Liver (tissue), 3 donors: Measurements from ENCODE around the gene TOP2A.
"Not testable (repeated sequence)": the region's sequence is repeated elsewhere in the genome, so short reads cannot be mapped to it uniquely, and the experiment has no call there.

ENCODE experiments used
- EGR1 ChIP-seq, 2 donors: IDR thresholded peaks; 2 replicates each; pipeline ENCODE4 v1.6.1; 2016 to 2018; ENCODE audit warnings: antibody characterized with exemption in 2 of 2, low read depth in 2 of 2
- HNF4G ChIP-seq: IDR thresholded peaks from 2 replicates; pipeline ENCODE4 v1.6.1; 2016; ENCODE audit warnings: antibody characterized with exemption
- JUND ChIP-seq, 2 donors: IDR thresholded peaks; 2 replicates each; pipeline ENCODE4 v1.6.1; 2016; ENCODE audit warnings: antibody characterized with exemption in 2 of 2
- SP1 ChIP-seq: IDR thresholded peaks from 2 replicates; pipeline ENCODE4 v1.6.1; 2018; ENCODE audit warnings: antibody characterized with exemption, mild to moderate bottlenecking
- TAF1 ChIP-seq: conservative IDR thresholded peaks from 2 replicates; pipeline ENCODE4 v1.6.1; 2016; ENCODE audit warnings: antibody characterized with exemption, mild to moderate bottlenecking
- YY1 ChIP-seq: IDR thresholded peaks from 2 replicates; pipeline ENCODE4 v1.6.1; 2016; ENCODE audit warnings: antibody characterized with exemption, mild to moderate bottlenecking
- TF ChIP-seq, protein P1 (sequence below): IDR thresholded peaks from 2 replicates; pipeline ENCODE4 v1.6.1; 2016; ENCODE audit warnings: antibody characterized with exemption
- TF ChIP-seq, protein P2 (sequence below): fragments of 150-350 bp; IDR thresholded peaks from 2 replicates; pipeline ENCODE4 v1.5.1; 2017; ENCODE audit warnings: improper control_type of control experiment, low read depth, low read length; ENCODE audit not compliant: missing input control
- TF ChIP-seq, protein P3 (sequence below): IDR thresholded peaks from 2 replicates; pipeline ENCODE4 v1.6.1; 2016; ENCODE audit warnings: antibody characterized with exemption, mild to moderate bottlenecking
- donor health status: healthy.
- donor health status: healthy.

DNA sequence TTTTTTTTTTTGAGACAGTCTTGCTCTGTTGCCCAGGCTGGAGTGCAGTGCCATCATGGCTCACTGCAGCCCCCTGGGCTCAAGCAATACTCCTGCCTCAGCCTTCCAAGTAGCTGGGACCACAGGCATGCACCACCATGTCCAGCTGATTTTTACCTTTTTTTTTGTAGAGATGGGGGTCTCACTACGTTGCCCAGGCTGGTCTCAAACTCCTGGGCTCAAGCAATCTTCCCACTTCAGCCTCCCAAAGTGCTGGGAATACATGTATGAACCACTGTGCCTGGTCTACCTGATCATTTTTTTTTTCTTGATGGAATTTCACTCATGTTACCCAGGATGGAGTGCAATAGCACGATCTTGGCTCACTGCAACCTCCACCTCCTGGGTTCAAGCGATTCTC, 31.1 kb downstream of the TOP2A start:
- not testable (repeated sequence) for TF ChIP-seq YY1; HNF4G; SP1; TAF1; JUND (IDR thresholded peaks at IDR 0.05); EGR1 (IDR thresholded peaks at IDR 0.05; ENCODE audit: low read depth in 2 of 2)
- TF ChIP-seq, protein P1, sequence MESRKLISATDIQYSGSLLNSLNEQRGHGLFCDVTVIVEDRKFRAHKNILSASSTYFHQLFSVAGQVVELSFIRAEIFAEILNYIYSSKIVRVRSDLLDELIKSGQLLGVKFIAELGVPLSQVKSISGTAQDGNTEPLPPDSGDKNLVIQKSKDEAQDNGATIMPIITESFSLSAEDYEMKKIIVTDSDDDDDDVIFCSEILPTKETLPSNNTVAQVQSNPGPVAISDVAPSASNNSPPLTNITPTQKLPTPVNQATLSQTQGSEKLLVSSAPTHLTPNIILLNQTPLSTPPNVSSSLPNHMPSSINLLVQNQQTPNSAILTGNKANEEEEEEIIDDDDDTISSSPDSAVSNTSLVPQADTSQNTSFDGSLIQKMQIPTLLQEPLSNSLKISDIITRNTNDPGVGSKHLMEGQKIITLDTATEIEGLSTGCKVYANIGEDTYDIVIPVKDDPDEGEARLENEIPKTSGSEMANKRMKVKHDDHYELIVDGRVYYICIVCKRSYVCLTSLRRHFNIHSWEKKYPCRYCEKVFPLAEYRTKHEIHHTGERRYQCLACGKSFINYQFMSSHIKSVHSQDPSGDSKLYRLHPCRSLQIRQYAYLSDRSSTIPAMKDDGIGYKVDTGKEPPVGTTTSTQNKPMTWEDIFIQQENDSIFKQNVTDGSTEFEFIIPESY: not testable (repeated sequence)
- TF ChIP-seq, protein P2, sequence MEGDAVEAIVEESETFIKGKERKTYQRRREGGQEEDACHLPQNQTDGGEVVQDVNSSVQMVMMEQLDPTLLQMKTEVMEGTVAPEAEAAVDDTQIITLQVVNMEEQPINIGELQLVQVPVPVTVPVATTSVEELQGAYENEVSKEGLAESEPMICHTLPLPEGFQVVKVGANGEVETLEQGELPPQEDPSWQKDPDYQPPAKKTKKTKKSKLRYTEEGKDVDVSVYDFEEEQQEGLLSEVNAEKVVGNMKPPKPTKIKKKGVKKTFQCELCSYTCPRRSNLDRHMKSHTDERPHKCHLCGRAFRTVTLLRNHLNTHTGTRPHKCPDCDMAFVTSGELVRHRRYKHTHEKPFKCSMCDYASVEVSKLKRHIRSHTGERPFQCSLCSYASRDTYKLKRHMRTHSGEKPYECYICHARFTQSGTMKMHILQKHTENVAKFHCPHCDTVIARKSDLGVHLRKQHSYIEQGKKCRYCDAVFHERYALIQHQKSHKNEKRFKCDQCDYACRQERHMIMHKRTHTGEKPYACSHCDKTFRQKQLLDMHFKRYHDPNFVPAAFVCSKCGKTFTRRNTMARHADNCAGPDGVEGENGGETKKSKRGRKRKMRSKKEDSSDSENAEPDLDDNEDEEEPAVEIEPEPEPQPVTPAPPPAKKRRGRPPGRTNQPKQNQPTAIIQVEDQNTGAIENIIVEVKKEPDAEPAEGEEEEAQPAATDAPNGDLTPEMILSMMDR: not testable (repeated sequence)
- TF ChIP-seq, protein P3, sequence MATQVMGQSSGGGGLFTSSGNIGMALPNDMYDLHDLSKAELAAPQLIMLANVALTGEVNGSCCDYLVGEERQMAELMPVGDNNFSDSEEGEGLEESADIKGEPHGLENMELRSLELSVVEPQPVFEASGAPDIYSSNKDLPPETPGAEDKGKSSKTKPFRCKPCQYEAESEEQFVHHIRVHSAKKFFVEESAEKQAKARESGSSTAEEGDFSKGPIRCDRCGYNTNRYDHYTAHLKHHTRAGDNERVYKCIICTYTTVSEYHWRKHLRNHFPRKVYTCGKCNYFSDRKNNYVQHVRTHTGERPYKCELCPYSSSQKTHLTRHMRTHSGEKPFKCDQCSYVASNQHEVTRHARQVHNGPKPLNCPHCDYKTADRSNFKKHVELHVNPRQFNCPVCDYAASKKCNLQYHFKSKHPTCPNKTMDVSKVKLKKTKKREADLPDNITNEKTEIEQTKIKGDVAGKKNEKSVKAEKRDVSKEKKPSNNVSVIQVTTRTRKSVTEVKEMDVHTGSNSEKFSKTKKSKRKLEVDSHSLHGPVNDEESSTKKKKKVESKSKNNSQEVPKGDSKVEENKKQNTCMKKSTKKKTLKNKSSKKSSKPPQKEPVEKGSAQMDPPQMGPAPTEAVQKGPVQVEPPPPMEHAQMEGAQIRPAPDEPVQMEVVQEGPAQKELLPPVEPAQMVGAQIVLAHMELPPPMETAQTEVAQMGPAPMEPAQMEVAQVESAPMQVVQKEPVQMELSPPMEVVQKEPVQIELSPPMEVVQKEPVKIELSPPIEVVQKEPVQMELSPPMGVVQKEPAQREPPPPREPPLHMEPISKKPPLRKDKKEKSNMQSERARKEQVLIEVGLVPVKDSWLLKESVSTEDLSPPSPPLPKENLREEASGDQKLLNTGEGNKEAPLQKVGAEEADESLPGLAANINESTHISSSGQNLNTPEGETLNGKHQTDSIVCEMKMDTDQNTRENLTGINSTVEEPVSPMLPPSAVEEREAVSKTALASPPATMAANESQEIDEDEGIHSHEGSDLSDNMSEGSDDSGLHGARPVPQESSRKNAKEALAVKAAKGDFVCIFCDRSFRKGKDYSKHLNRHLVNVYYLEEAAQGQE: not testable (repeated sequence)
